ENCODE results near the gene XRN1.
"Not testable (repeated sequence)": the region's sequence is repeated elsewhere in the genome, so short reads cannot be mapped to it uniquely, and the experiment has no call there.

The XRN1 gene

GRCh38 chr3:142433110-142433509 lies 14.7 kb downstream of the XRN1 start:
- DNase-seq: no peak

DNA sequence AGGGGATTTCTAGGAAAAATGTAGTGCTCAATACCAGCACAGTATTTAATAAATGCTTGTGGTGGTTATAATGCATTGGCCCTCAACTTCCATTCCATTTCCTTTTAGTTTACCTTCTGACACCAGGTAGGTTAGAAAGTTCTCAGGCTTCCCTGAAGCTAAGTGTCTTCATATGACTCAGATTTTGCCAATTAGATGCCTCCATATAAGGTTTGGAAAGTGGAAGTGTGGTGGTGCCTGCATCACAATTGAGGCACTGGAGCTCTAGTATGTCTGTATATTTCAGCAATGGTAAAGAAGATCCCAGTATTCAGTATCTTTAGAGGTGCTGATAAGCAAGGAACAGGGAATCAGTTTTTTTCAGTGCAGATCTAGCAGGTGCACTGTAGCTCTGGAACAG lies 18.3 kb downstream of the XRN1 start:
- DNase-seq: no peak

- DNase-seq: no peak
Observed at GRCh38 chr3:142424754-142425153, 23.1 kb downstream of the XRN1 start.

GRCh38 chr3:142418926-142419592 lies 28.8 kb downstream of the XRN1 start:
- no peak for DNase-seq

- no peak for DNase-seq
Observed at GRCh38 chr3:142417302-142417701, 30.5 kb downstream of the XRN1 start.

DNA sequence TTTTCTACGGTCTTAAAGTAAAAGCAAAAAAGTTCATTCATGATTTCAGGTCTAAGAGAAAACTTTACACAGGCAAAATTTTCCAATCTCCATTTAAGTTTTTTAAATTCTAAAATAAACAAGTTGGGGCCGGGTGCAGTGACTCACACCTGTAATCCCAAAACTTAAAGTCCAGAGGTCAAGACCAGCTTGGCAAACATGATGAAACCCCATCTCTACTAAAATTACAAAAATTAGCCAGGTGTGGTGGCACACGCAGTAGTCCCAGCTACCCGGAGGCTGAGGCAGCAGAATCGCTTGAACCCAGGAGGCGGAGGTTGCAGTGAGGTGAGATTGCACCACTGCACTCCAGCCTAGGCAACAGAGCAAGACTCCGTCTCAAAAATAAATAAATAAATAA lies 47.3 kb downstream of the XRN1 start:
- not testable (repeated sequence) for DNase-seq

- no peak for DNase-seq
Observed at GRCh38 chr3:142394921-142395622, 52.8 kb downstream of the XRN1 start.

GRCh38 chr3:142385078-142385477 lies 62.8 kb downstream of the XRN1 start:
- no peak for DNase-seq

GRCh38 chr3:142374687-142375086 lies 73.2 kb downstream of the XRN1 start:
- no peak for DNase-seq

DNA sequence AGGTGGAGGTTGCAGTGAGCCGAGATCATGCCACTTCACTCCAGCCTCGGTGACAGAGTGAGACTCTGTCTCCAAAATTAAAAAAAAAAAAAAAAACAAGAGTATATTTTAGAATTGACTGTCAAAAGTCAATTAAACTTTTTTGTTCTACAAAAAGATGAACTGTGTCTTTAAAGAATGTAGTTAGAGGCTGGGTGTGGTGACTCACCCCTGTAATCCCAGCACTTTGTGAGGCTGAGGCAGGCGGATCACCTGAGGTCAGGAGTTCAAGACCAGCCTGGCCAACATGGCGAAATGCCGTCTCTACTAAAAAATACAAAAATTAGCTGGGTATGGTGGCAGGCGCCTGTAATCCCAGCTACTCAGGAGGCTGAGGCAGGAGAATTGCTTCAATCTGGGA lies 78.3 kb downstream of the XRN1 start:
- DNase-seq: not testable (repeated sequence)

DNA sequence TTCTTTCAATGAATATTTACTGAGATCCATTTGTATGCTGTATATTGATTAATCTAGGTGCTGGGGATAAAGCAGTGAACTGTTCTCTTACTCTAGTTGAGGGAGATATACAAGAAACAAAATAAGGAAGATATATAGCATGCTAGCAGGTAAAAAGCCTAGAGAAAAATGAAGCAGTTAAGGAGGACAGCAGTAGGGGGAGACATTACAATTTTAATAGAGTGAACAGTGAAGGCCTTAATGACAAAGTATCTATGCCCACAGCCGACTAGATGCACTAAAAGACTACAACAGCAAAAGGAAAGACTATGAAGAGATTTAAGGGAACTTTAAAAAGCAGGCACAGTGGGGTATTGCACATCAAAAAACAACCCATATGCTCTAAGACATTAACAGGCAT lies 81.4 kb downstream of the XRN1 start:
- DNase-seq: no peak

DNA sequence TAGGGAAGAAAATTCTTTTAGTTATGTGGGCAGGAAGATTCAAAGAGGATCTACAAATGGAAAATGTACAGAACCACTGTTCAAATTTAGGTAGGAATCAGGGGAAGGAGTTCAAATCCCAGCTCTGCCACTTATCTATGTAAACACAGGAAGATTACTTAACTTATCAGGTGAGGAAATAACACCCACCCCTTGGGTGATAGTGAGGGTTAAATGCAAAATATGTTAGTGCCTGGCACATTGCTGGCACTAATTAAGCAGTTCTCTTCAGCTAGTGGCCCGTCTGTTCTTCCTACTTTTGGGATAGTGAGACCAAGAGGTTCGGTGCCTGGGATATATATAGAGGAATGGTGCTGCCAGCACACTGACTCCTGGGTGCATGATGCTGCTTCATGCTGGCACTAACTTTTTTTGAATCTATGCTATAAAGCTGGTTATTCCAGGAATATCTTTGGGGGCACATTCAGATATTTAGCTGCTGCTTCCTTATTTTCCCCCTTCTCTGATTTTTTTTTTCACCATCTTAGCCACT lies 83.8 kb downstream of the XRN1 start:
- no peak for DNase-seq

DNA sequence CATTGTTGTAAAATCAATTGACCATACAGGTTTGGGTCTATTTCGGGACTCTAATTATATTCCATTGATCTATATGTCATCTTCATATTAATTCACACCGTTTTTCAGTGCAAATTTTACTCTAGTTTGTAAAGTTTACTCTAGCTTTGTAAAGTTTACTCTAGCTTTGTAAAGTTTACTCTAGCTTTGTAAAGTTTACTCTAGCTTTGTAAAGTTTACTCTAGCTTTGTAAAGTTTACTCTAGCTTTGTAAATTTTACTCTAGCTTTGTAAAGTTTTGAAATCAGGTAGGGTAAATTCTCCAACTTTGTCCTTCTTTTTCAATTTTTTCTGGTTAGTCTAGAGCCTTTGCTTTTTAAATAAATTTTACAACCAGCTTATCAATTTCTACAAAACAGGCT lies 84.4 kb downstream of the XRN1 start:
- DNase-seq: not testable (repeated sequence)

GRCh38 chr3:142359367-142359766 lies 88.5 kb downstream of the XRN1 start:
- DNase-seq: no peak

GRCh38 chr3:142356818-142357217 lies 91.0 kb downstream of the XRN1 start:
- DNase-seq: no peak

DNA sequence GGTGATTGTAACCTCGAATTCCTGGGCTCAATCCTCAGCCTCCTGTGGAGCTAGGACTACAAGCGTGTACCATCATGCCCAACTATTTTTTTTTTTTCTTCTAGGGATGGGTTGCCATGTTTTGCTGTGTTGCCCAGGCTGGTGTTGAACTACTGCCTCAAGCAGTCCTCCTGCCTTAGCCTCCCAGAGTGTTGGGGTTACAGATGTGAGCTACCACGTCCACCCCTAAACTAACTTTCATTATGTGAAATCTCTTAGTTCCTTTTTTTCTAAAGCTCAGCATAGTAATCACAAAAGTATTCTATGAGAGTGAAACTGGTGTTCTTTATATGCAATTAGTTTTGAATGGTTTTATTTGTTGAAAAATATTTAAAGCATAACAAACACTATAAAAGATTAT lies 92.1 kb downstream of the XRN1 start:
- no peak for DNase-seq

GRCh38 chr3:142354076-142354475 lies 93.8 kb downstream of the XRN1 start:
- DNase-seq: no peak

GRCh38 chr3:142353571-142353970 lies 94.3 kb downstream of the XRN1 start:
- DNase-seq: no peak

GRCh38 chr3:142352698-142353097 lies 95.1 kb downstream of the XRN1 start:
- DNase-seq: not testable (repeated sequence)

DNA sequence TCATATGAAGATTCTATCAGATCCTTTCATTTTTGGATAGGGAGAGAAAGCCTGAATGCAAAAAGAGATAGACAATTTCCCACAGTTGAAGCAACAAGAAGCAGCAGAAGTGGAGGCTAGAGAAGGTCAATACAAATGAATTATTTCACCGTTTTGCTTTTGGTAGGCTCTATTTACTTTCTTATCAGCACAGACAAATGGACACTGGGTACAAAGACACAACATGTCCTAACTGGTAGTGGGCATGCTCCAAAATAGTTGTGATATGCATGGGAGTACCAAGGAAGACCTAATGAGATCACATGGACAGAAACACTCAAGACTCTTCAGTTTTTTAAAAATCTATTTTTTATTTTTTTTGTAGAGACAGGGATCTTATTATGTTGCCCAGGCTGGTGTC lies 99.4 kb downstream of the XRN1 start:
- DNase-seq: no peak

DNA sequence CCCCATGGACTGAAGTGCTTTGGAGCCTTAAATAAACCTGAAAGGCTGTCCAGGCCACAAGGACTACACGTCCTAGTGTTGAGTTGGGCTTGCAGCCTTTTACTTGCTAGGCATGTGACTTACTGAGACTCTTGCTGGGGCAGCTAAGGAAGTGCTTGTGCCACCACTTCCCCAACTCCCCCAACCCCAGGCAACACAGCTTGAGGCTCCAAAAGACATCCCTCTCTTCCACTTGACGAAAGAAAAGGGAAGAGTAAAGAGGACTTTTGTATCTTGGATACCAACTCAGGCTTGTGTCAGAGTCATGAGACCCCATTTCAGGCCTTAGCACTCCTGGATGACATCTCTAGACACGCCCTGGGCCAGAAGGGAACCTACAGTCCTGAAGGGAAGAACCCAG lies 109.8 kb downstream of the XRN1 start:
- no peak for DNase-seq

- no peak for DNase-seq
Observed at GRCh38 chr3:142332390-142332789, 115.4 kb downstream of the XRN1 start.

DNA sequence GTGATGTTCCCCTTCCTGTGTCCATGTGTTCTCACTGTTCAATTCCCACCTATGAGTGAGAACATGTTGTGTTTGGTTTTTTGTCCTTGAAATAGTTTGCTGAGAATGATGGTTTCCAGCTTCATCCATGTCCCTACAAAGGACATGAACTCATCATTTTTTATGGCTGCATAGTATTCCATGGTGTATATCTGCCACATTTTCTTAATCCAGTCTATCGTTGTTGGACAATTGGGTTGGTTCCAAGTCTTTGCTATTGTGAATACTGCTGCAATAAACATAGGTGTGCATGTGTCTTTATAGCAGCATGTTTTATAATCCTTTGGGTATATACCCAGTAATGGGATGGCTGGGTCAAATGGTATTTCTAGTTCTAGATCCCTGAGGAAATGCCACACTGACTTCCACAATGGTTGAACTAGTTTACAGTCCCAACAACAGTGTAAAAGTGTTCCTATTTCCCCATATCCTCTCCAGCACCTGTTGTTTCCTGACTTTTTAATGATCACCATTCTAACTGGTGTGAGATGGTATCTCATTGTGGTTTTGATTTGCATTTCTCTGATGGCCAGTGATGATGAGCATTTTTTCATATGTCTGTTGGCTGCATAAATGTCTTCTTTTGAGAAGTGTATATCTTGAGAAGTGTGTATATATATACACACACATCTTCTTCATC lies 123.4 kb downstream of the XRN1 start:
- DNase-seq: not testable (repeated sequence)

DNA sequence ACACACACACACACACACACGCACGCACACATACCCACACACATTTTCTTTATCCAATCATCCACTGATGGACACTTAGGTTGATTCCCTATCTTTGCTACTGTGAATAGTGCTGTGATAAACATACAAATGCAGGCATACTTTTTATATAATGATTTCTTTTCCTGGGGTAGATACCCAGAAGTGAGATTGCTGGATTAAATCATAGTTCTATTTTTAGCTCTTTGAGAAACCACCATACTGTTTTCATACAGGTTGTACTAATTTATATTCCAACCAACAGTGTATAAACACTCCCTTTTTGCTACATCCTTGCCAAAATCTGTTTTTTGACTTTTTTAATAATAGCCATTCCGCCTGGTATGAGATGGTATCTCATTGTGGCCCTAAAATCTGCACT lies 127.9 kb downstream of the XRN1 start:
- no peak for DNase-seq

All from activated naive CD4-positive, alpha-beta T cell (primary cell).